GM18511 (cell line): ENCODE data around the gene LRRC46.

Experiments used
- ATAC-seq: cut with Tn5 transposase; IDR thresholded peaks from one replicate; pipeline ENCODE4 v1.9.1; 2021; ENCODE audit warnings: mild to moderate bottlenecking, moderate library complexity; ENCODE audit not compliant: unreplicated experiment

LRRC46 gene

DNA sequence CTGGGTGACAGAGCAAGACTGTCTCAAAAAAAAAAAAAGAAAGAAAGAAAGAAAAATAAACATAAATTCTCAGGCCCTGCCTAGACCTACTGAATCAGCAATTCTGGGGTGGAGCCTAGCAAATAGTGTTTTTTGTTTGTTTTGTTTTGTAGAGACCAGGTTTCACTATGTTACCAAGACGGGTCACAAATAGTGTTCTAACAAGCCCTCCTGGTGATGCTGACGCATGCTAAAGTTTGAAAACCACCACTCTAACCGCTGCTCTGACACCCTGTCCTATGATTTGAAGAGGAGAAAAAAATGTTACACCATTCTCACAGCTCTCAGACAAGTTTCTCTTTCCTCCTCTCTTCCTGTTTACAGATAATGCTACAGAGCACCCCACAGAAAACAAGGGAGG is 1.6 kb upstream of the LRRC46 start:
- ATAC-seq: no peak

DNA sequence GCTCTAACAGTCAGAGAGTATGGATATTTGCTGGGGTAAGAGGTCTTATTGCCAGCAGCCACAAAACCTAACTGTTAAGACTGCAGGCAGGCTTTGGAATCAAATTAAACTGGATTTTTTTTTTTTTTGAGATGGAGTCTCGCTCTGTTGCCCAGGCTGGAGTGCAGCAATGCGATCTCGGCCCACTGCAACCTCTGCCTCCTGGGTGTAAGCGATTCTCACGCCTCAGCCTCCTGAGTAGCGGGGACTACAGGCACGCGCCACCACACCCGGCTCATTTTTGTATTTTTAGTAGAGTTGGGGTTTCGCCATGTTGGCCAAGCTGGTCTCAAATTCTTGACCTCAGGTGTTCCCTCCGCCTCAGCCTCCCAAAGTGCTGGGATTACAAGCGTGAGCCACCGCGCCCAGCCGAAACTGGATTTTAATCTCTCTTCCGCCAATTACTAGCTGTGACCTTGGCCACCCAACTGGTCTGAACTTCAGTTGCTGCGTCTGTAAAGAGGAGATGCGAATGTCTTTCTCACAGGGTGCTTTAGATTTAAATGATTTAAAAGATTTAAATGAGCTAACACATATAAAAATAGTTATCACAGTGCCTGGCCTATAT is 971 bp upstream of the LRRC46 start:
- ATAC-seq: no peak

DNA sequence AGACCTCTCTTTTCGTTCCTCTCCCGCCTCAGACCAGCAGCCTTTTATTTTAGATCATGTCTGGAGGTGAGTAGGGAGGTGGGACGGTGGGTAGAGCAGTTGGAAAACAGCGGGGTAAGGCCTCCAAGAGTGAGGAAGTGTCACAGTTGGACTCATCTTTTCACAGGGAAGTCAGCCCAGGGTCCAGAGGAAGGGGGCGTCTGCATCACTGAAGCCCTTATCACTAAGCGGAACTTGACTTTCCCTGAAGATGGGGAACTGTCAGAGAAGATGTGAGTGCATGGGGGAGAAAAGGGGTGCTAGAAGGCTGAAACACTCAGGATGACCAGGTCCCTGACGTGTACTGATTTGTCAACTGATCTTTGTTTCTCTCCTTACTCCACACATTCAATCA is 461 bp downstream of the LRRC46 start:
- no peak for ATAC-seq

DNA sequence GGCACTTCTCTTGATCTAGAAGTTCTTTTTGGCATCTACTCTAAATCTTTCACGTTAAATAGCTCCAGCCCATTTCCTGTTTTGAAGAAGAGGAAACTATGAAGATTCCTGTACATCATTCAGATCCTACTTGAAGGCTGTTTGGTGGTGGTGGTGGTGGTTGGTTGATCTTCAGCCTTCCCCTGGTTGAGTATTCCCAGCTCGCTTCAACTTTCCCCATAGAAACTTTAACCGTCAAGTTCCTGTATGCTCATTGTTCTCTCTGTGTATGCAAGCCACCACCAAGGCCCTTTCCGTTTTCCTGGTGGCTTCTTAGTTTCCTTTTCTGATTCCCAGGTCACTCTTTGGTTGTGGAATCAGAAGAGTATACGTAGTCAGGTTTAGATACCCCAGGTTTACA is 3.3 kb downstream of the LRRC46 start:
- ATAC-seq: no peak

DNA sequence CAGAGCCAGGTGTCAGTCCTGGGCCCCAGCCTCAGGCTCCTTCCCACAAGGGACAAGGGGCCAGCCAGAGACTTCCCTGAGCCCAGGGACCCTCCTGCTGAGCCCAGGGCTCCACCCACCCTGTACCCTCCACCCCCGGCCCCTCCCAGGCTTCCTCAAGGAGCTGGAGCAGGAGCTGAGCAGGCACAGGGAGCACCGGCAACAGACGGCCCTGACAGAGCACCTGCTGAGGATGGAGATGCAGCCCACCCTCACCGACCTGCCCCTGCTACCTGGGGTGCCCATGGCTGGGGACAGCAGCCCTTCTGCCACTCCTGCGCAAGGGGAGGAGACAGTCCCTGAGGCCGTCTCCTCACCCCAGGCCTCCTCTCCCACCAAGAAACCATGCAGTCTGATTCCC is 5.1 kb downstream of the LRRC46 start:
- no peak for ATAC-seq

DNA sequence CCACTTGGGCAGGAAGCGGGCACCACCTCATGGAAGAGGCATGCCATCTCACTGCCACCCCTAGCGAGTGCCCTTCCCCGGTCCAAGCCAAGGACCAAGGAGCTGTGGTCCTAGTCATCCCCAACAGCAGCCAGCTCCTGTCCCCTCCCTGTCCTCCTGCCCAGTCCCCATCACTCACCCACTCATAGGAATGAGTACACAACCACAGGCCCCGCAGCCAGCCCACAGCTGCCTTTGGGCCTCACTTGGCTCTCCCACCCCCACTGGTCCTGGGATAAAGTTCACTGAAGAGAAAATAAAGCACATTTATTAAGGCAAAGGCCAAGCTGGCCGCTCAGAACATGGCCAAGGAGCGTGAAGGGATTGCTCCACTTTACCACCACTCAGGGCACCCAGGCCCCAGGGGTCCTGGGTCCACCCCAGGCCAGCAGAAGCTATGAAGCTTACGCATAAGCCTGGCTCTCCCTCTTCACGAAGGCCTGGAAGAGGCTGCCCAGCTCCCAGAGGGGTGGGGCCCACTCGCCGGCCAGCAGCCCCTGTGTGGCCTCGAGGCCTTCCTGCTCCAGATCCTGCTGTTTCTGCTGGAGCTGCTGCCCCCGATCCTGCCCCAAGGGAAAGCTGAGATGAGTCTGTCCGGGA is 6.0 kb downstream of the LRRC46 start:
- no peak for ATAC-seq

DNA sequence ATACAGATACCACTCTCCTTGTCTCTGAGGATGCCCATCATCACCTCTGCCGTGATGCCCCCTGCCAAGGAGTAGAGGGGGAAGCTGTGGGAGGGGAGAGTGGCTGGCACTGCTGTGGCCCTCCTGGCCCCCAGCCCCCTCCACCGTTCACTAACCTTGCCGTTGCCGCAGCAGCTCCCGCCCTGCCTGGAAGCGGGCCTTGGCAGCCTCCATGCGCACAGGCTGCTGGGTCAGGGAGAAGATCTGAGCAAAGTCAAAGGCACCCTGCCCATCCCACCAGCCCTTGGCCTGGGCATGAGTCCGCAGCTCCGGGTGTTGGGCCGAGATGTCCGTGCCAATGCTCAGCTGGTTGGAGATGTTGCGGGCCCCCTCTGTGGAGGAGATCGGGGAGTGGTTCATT is 7.2 kb downstream of the LRRC46 start:
- no peak for ATAC-seq

DNA sequence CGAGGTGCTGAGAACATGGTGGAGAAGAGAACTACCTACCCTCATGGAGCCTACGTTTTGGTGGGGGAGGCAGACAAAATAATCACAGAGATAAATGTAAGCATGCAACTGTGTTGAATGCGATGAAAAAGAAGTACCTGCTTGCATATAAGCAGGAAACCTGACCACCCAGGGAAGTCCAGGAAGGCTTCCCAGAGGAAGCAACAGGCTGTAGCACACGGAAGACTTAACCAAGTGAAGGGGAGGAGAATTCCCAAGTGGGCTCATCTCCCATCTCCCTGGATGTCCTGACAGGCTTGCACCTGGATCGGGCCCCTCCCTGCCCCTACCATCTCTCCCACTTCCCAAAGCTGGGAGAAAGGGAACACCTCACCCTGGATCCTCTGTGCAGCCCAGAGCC is 7.6 kb downstream of the LRRC46 start:
- ATAC-seq: no peak

DNA sequence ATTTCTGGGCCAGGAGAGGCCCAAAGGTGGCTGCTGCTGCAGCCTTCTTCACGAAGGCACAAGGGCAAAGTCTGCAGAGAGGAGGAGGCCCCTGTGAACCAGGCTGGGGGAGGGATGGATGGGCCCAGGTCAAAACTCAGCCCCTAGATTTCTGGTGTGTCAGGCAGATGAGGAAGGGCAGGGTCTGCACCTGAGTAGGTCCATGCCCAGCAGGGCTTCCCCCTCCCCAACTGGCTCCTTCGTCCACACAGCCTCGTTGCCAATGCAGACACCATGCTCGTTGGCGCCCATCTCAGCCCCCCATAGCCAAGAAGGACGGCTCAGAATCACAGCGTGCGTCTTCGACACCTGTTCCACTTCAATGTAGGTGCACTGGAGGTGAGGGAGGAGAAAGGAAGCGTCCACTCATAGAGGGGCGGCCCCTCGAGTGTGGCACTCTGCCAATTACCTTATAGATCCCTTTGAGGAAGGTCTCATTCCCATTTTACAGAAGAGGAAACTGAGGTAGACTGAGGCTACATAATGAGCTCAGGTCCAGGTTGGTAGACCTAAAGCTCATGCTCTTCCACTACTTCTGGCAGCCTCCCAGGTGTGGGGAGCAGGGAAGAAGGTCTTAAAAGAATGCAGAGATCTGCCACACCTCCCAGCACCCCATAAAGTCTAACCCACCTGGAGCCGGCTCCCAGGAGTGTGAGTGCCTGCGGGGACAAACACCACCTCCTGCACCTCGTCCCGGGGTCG is 8.7 kb downstream of the LRRC46 start:
- ATAC-seq: no peak

DNA sequence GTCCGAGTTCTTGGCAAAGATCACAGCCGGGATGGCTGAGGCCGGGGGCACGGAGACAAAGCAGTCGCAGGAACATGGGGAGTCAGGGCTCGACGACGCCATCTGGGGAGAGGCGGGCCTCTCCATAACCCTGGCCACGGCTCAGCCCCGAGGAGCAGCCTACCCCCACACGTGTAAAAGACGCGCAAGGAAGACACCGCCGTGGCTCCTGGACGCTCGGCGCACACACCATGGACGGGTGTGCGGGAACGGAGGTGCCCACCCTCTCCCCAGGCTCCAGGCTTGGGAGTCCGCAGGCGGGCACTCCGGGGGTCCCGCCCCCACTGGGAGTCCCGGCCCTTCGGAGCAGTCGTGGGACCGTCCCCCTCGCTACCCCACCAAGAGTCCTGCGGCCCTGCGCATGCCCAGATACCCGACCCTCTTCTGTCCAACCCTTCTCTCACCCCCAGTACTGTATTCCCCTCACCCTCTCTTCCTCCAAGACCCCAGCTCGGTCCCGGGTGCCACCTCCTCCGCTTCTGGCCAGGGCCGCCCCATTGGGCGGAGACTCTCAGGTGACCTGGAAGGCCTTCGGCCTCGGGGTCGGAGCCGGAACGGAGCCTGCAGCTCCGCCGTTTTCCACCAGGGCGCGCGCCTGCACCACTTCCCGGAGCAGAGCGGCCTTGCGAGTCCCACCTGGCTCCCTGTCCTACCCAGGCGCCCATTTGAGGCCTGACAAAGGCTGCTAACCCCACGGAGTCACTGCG is 9.4 kb downstream of the LRRC46 start, which contains the start of gene SCRN2:
TSS of gene SCRN2 (minus strand) at position 532 of the 746 bp plus-strand sequence. CDS start at position 102, 430 bp downstream.
- ATAC-seq: peak; percentile 86

DNA sequence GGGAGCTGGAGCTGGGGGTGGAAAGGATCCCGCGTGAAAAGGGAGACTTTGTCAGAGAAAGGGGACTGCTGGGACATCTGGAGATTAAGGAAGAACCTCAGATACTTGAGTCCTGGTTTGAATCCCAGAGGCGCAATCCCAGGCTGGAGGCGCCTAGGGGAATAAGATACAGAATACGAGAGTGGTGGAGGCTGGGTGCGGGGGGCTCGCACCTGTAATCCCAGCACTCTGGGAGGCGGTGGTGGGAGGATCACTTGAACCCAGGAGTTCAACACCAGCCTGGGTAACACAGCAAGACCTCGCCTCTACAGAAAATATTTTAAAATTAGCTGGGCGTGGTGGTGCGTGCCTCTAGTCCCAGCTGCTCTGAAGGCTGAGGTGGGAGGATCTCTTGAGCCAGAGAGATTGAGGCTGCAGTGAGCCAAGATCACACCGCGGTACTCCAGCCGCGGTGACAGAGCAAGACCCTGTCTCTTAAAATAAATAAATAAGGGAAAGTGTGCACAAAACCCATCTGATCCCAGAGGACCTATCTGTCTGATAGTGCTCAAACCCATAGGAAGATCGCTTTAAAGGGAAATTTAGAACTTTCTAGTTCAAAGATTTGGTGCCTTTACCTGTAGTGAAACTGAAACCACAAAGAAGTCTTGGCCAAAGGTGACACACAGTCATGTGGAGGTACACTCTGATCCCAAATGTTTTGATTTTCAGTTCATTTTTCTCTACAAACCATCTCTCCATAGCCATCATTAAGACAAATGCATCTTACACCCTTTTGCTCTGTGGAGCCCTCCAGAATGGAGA is 10.2 kb downstream of the LRRC46 start:
- ATAC-seq: no peak

DNA sequence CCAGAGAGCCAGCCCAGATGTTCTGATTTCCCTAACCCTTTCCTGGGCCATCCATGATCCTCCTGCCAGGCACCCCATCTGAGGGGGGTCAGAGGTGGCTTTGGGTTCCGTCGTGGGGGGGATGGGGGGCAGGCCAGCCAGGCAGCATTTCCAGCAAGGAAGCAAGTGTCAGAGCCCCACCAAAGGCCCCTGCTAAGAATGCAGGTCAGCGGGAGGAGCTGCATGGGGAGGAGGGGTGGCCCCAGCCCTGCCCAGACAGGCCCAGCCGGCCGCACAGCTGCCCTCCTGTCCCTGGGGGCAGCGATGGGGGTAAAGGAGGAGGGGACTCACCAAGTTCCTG is 11.9 kb downstream of the LRRC46 start:
- no peak for ATAC-seq

DNA sequence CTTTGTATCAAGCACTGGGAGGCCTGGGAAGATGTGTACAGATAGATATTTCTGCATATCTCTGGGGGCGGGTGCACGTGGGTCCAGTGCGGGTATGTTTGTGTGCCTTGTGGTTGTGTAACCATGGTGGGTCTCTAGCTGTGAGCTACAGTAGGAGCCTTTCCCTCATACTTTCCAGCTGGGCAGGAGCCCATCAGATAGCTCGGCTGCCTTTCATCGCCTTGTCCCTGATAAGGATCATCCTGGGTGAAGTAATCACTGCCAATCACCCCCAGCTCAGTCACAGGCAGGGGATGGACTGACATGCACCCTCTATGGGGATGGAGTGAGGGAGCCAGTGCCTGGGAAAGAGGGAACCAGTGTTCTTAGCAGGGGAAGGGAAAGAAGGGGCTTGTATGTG is 12.8 kb downstream of the LRRC46 start:
- ATAC-seq: no peak

DNA sequence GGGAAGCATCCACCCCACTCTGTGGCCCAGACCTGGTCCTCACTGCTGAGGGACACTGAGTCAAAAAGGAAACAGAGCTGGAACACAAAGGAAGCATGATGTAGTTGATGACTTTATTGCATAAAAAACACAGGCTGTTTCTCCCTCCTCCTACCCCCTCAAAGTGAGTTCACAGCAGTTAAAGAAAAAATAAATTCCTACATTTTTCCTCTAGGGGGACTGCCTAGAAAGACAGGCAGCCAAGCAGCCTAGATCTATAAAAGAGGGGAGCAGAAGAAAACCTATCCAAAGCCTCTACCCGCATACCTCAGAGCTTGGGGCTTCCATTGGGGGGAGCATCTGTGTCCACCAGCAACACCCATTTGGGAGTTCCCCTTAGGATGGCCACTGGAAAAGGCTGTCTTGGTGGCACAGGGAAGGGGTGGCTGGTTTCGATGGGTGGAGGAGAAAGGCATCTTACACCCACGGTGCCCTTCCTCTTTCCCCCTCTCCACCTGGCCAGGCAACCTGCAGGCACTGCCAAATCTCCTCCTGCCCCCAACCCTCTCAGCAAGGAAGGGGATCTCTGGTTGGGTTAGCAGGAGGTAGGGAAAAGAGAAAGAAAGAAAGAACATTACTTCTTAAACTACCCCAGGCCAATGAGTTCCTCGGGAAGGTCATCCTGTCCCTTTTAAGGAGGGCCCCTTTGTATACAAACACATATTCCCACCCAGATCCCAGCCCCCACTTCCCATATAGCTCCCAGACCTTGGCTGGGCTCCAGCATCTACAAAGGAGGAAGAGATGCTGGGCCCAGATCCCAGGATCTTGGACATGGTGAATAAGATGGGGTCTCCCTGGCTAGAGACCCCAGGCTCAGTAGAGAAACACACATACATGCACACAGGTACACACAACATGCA is 13.6 kb downstream of the LRRC46 start:
- no peak for ATAC-seq

DNA sequence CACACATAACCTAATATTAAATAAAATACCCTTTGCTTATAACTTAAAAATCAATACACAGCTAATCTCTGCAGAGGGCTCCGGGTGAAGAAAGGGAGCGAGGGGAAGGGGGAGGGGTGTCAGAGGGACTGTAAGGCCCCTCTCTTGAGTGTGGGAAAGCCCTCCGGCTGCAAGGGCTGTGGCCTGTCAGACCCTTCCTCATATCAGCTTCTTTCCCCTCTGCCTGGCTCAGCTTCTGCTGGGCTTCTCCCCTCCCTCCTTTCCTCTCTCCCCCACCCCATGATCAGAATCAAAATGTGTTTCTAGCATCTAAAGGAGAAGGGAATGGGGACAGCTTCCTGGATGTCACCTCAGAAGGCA is 14.2 kb downstream of the LRRC46 start:
- ATAC-seq: no peak

DNA sequence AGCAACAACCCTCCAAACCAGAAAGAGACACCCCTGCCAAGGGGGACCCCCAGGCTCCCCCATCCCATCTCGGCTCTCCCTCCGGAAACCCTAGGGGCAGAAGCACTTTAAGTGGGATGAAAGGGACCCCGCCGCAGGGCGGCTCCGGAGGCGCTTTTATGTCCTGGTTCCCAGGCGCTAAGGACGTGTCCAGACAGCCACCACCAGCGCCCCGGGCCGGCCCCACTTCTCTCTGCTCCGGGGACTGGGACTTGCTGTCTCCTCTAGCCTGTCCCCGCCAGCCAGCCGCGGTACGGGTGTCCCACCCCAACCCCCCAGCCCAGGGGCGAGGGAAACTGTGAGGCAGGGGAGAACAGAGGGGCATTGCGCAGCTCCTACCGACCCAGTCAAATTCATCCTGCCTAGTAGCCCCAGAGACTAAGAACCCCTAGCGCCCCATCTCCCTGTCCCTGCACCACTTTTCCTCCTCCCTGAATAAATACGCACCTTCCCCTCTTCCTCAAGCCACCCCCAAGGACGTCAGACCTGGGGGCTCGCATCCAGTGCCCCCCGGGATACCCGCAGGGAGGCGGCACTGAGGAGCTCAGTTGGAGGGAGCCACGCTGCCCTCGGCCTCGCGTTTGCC is 15.4 kb downstream of the LRRC46 start:
- no peak for ATAC-seq

DNA sequence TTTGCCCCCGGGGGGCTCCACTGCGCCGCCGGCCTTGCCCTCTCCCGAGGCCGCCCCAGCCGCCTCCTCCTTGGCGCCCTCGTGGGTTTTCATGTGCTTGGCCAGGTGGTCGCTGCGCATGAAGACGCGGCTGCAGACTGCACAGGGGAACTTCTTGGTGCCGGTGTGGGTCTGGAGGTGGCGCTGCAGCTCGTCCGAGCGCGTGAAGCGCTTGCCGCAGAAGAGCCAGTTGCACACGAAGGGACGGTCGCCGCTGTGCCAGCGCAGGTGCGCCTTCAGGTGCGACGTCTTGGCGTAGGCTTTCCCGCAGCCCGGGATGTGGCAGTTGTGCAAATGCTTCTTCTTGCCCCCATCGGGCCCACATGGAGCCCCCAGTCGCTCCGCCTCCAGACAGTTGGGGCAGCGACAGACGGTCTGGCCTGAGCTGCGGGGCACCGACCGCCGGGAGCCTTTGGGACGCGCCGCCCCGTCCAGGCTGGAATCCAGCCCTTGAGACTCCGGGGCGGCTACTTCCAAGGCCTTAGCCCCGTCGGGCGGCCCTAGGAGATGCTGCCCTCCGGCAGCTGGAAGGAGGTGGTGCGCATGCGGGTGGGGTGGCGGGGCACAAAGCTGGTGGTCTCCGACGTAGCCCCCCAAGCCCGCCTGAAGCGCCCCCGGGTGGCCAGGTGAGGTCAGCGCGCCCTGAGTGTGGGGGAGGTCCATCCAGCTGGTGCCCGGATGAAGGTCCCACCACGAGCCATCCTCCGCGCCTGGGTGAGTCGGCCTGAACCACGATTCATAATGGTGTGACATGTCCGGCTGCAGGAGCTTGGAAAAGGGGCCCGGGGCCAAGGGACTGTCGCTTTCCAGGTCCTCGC is 16.1 kb downstream of the LRRC46 start:
- ATAC-seq: no peak

DNA sequence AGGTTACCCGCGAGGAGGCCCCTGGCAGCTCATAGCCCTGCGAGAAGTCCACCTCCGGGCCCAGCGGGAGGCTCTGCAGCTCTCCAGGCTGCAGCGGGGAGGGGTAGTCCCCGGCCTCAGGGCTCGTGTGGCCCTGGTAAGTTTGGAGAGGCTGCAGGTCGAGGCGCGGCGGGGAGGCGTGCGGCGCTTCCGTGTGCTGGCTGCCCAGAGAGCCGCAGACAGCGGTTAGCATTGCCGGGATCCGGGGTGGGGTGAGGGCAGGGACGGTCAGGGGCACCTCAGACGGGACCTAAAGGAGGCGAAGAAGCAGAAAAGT is 16.7 kb downstream of the LRRC46 start:
- no peak for ATAC-seq

DNA sequence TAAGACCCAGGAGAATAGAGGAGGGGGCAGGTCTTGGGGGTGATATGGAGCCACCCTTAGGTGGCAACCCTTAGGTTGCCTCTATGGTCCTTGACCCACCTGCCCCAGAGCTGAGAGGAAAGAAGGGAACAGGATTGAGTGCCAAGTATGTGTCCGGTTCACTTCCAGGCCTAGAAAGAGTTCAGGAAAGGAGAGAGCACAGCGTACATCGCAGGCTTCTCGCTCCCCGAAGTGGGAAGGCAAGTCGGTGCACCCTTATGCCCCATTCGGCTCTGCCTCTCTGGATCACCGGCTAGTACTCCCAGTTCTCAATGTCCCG is 18.9 kb downstream of the LRRC46 start:
- no peak for ATAC-seq
